GM23338 (cell line): Measurements from ENCODE around the gene YIPF6. TPM values are rescaled to one million over a fixed set of nuclear protein-coding genes. Genes with fewer than 3 reads are reported as not detected.

Experiments
- ATAC-seq: fragments of 200-7000 bp; cut with Tn5 transposase; 3 replicates; pipeline ENCODE4 v1.9.1; 2020
- DNase-seq: peaks from one replicate; pipeline ENCODE4 v3.0.0-alpha.2; 2015; ENCODE audit warnings: low spot score
- H2AFZ ChIP-seq: fragments of 200-600 bp; sonication (generic); 2 replicates; pipeline ENCODE4 v1.8.0; 2016; ENCODE audit warnings: antibody characterized with exemption, mild to moderate bottlenecking, moderate library complexity
- H3F3A ChIP-seq: fragments of 200-600 bp; sonication (generic); replicated peaks from 2 replicates; pipeline ENCODE4 v1.8.0; 2017; ENCODE audit warnings: antibody characterized with exemption, mixed run types, low read depth
- H3K27ac ChIP-seq: fragments of 200-600 bp; sonication (generic); 2 replicates; pipeline ENCODE4 v1.6.1; 2016; ENCODE audit warnings: low read depth
- H3K27me3 ChIP-seq: fragments of 200-600 bp; sonication (generic); 2 replicates; pipeline ENCODE4 v1.8.0; 2016; ENCODE audit warnings: mild to moderate bottlenecking, mixed run types, moderate library complexity; ENCODE audit not compliant: insufficient read depth
- H3K36me3 ChIP-seq: fragments of 200-600 bp; sonication (generic); 2 replicates; pipeline ENCODE4 v1.8.0; 2016; ENCODE audit warnings: mild to moderate bottlenecking; ENCODE audit not compliant: insufficient read depth
- H3K4me1 ChIP-seq: fragments of 200-600 bp; sonication (generic); 2 replicates; pipeline ENCODE4 v1.8.0; 2016; ENCODE audit warnings: mild to moderate bottlenecking, moderate library complexity; ENCODE audit not compliant: insufficient read depth
- H3K4me2 ChIP-seq: fragments of 200-600 bp; sonication (generic); 2 replicates; pipeline ENCODE4 v1.7.1; 2017; ENCODE audit warnings: mixed run types
- H3K4me3 ChIP-seq: fragments of 200-600 bp; sonication (generic); 2 replicates; pipeline ENCODE4 v1.6.1; 2016; ENCODE audit warnings: mixed run types
- H3K79me2 ChIP-seq: fragments of 200-600 bp; sonication (generic); replicated peaks from 2 replicates; pipeline ENCODE4 v1.8.0; 2017; ENCODE audit warnings: mild to moderate bottlenecking; ENCODE audit not compliant: insufficient read depth
- H3K9me2 ChIP-seq: fragments of 200-600 bp; sonication (generic); 2 replicates; pipeline ENCODE4 v1.8.0; 2017; ENCODE audit not compliant: insufficient read depth
- H4K20me1 ChIP-seq: fragments of 200-600 bp; sonication (generic); replicated peaks from 2 replicates; pipeline ENCODE4 v1.8.0; 2017; ENCODE audit warnings: mild to moderate bottlenecking; ENCODE audit not compliant: insufficient read depth
- H3K27ac Mint-ChIP-seq: 2 replicates; pipeline ENCODE4 v1.8.0; 2020; ENCODE audit warnings: inconsistent platforms, mild to moderate bottlenecking, moderate library complexity, mixed read lengths
- H3K27me3 Mint-ChIP-seq: 3 replicates; pipeline ENCODE4 v1.8.0; 2022; ENCODE audit warnings: low read depth, mild to moderate bottlenecking, moderate library complexity, mixed read lengths, inconsistent platforms; ENCODE audit not compliant: insufficient read depth, poor library complexity
- H3K36me3 Mint-ChIP-seq: 3 replicates; pipeline ENCODE4 v1.8.0; 2021; ENCODE audit warnings: low read depth, mild to moderate bottlenecking, inconsistent platforms, moderate library complexity, mixed read lengths
- H3K4me1 Mint-ChIP-seq: 3 replicates; pipeline ENCODE4 v1.8.0; 2020; ENCODE audit warnings: mild to moderate bottlenecking, inconsistent platforms, mixed read lengths
- H3K4me3 Mint-ChIP-seq: 3 replicates; pipeline ENCODE4 v1.8.0; 2021; ENCODE audit warnings: moderate library complexity, mild to moderate bottlenecking, inconsistent platforms, mixed read lengths
- H3K9me3 Mint-ChIP-seq: 3 replicates; pipeline ENCODE4 v1.8.0; 2020; ENCODE audit warnings: moderate library complexity, mild to moderate bottlenecking, inconsistent platforms, mixed read lengths
- CREB1 ChIP-seq: fragments of 250-450 bp; sonication (Bioruptor Pico); IDR thresholded peaks from 2 replicates; pipeline ENCODE4 v1.5.0; 2020; ENCODE audit warnings: low read depth, mild to moderate bottlenecking, moderate library complexity
- EZH2 ChIP-seq: fragments of 200-600 bp; sonication (generic); IDR thresholded peaks from one replicate; pipeline ENCODE4 v1.8.0; 2017; ENCODE audit warnings: antibody characterized with exemption, mild to moderate bottlenecking, low read depth; ENCODE audit not compliant: unreplicated experiment
- EZH2phosphoT487 ChIP-seq: fragments of 200-600 bp; sonication (generic); IDR thresholded peaks from one replicate; pipeline ENCODE4 v1.8.1; 2018; ENCODE audit warnings: antibody characterized with exemption; ENCODE audit not compliant: unreplicated experiment
- JUNB ChIP-seq: IDR thresholded peaks from one replicate; pipeline ENCODE4 v1.6.1; 2016; ENCODE audit warnings: antibody characterized with exemption; ENCODE audit not compliant: unreplicated experiment
- NANOG ChIP-seq: IDR thresholded peaks from 2 replicates; pipeline ENCODE4 v1.6.1; 2016; ENCODE audit warnings: antibody characterized with exemption, borderline replicate concordance
- POLR2AphosphoS5 ChIP-seq: IDR thresholded peaks from 2 replicates; pipeline ENCODE4 v1.6.1; 2016; ENCODE audit warnings: antibody characterized with exemption, low read depth
- STAT1 ChIP-seq: IDR thresholded peaks from one replicate; pipeline ENCODE4 v1.6.1; 2016; ENCODE audit warnings: antibody characterized with exemption; ENCODE audit not compliant: unreplicated experiment
- ZNF114 ChIP-seq: fragments of 250-450 bp; sonication (Bioruptor Pico); IDR thresholded peaks from 2 replicates; pipeline ENCODE4 v1.5.0; 2020; ENCODE audit warnings: mild to moderate bottlenecking, moderate library complexity
- ZNF331 ChIP-seq: fragments of 250-450 bp; sonication (Bioruptor Pico); IDR thresholded peaks from 2 replicates; pipeline ENCODE4 v1.5.0; 2020; ENCODE audit warnings: low read depth, mild to moderate bottlenecking, moderate library complexity
- polyA plus RNA-seq: library from polyadenylated mRNA; unstranded; fragments of >200 nt; fragmentation: Nextera tagmentation; extraction: Ambion mirVana; gene quantifications from 2 replicates; pipeline ENCODE4 v1.2.1, GENCODE V29; 2016
- total RNA-seq: library from RNA; depleted of rRNA; stranded (reverse); fragments of >200 nt; shearing (Covaris generic); gene quantifications from 2 replicates; pipeline ENCODE4 v1.2.3, GENCODE V29; 2014
- TF ChIP-seq, protein P1 (sequence below), 2 experiments: fragments of 200-600 bp in 1 of 2; sonication (generic) in 1 of 2; conservative IDR thresholded peaks; 2 replicates each; pipeline versions ENCODE4 v1.5.1 to v1.6.1; 2016 to 2017; ENCODE audit warnings: antibody characterized with exemption in 2 of 2, low read depth in 2 of 2, mild to moderate bottlenecking in 2 of 2, moderate library complexity in 1 of 2
- TF ChIP-seq, protein P2 (sequence below): IDR thresholded peaks from one replicate; pipeline ENCODE4 v1.6.1; 2018; ENCODE audit warnings: antibody characterized with exemption; ENCODE audit not compliant: unreplicated experiment

The YIPF6 gene
- total and polyA plus RNA-seq, 2 experiments from 2014 or later = 37.1 to 40.5 TPM

DNA sequence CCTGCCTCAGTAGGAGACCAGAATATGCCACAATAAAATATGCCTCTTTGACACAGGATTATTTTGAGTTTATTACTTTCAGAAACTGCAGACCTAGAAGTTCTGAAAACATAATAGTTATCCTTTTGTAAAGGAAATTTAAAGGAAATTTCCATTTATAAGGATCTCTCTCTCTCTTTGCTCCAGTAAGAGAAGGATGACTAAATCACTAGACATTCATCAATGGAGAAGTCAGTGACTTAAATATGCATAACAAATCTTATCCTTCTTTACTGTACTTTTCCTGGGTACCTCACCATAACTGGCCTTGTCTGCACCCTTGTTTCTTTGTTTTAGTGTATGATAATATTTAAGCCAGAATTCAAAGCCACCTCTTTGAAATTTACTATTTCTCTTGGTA lies 37.3 kb upstream of the YIPF6 start:
- H3K27ac Mint-ChIP-seq = no peak overlapping the region
- no peaks in the 10 kb centered on the region for H3K36me3 Mint-ChIP-seq
- no peaks in the 10 kb centered on the region for H3K27me3 ChIP-seq
- peaks cover 3% of the 10 kb centered on the region; the same call in 1 of the 3 replicates for H3K4me1 Mint-ChIP-seq
- H3K36me3 ChIP-seq = no peaks in the 10 kb centered on the region
- H3K4me2 ChIP-seq = no peak overlapping the region
- H3K9me3 Mint-ChIP-seq = no peaks in the 10 kb centered on the region
- H2AFZ ChIP-seq = no peak overlapping the region
- no peaks in the 10 kb centered on the region for H3F3A ChIP-seq
- no peak for TF ChIP-seq STAT1
- no peak for TF ChIP-seq CREB1 (CRISPR knock-in tag)
- TF ChIP-seq, protein P1, sequence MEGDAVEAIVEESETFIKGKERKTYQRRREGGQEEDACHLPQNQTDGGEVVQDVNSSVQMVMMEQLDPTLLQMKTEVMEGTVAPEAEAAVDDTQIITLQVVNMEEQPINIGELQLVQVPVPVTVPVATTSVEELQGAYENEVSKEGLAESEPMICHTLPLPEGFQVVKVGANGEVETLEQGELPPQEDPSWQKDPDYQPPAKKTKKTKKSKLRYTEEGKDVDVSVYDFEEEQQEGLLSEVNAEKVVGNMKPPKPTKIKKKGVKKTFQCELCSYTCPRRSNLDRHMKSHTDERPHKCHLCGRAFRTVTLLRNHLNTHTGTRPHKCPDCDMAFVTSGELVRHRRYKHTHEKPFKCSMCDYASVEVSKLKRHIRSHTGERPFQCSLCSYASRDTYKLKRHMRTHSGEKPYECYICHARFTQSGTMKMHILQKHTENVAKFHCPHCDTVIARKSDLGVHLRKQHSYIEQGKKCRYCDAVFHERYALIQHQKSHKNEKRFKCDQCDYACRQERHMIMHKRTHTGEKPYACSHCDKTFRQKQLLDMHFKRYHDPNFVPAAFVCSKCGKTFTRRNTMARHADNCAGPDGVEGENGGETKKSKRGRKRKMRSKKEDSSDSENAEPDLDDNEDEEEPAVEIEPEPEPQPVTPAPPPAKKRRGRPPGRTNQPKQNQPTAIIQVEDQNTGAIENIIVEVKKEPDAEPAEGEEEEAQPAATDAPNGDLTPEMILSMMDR (conservative IDR thresholded peaks at IDR 0.05; ENCODE audit: low read depth in 2 of 2) = no peak
- no peak for TF ChIP-seq EZH2
- TF ChIP-seq NANOG = no peak
- TF ChIP-seq, protein P2, sequence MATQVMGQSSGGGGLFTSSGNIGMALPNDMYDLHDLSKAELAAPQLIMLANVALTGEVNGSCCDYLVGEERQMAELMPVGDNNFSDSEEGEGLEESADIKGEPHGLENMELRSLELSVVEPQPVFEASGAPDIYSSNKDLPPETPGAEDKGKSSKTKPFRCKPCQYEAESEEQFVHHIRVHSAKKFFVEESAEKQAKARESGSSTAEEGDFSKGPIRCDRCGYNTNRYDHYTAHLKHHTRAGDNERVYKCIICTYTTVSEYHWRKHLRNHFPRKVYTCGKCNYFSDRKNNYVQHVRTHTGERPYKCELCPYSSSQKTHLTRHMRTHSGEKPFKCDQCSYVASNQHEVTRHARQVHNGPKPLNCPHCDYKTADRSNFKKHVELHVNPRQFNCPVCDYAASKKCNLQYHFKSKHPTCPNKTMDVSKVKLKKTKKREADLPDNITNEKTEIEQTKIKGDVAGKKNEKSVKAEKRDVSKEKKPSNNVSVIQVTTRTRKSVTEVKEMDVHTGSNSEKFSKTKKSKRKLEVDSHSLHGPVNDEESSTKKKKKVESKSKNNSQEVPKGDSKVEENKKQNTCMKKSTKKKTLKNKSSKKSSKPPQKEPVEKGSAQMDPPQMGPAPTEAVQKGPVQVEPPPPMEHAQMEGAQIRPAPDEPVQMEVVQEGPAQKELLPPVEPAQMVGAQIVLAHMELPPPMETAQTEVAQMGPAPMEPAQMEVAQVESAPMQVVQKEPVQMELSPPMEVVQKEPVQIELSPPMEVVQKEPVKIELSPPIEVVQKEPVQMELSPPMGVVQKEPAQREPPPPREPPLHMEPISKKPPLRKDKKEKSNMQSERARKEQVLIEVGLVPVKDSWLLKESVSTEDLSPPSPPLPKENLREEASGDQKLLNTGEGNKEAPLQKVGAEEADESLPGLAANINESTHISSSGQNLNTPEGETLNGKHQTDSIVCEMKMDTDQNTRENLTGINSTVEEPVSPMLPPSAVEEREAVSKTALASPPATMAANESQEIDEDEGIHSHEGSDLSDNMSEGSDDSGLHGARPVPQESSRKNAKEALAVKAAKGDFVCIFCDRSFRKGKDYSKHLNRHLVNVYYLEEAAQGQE = no peak
- TF ChIP-seq POLR2AphosphoS5 = no peak
- no peak for TF ChIP-seq JUNB
- no peak for TF ChIP-seq ZNF331 (CRISPR knock-in tag)
- TF ChIP-seq EZH2phosphoT487 = no peak
- TF ChIP-seq ZNF114 (CRISPR knock-in tag) = no peak
- H3K4me1 ChIP-seq = peaks cover 6% of the 10 kb centered on the region; the same call in 1 of the 2 replicates
- no peaks in the 10 kb centered on the region for H3K79me2 ChIP-seq
- no peak overlapping the region for H3K4me3 ChIP-seq
- DNase-seq (no peak), ATAC-seq (no peak)
- no peak overlapping the region for H3K4me3 Mint-ChIP-seq
- no peaks in the 10 kb centered on the region for H4K20me1 ChIP-seq
- no peak overlapping the region for H3K27ac ChIP-seq
- H3K9me2 ChIP-seq = no peaks in the 10 kb centered on the region
- peaks cover 2% of the 10 kb centered on the region for H3K27me3 Mint-ChIP-seq

DNA sequence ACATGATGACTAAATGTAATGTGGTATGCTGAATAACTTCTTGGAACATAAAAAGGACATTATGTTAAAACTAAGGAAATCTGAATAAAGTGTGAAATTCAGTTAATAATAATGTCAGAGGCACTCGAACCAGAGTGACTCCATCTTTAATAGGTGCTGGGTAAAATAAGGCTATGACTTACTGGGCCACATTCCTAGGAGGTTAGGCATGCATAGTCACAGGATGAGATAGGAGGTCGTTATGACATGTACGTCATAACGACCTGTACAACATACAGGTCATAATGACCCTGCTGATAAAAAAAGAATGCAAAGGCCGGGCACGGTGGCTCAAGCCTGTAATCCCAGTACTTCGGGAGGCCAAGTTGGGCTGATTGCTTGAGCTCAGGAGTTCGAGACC lies 36.7 kb upstream of the YIPF6 start:
- Histone ChIP-seq H3F3A (no peaks in the 10 kb centered on the region), H3K4me3 (no peak overlapping the region), H3K4me2 (no peak overlapping the region), H3K27ac (no peak overlapping the region), H3K9me2 (no peaks in the 10 kb centered on the region), H2AFZ (no peak overlapping the region), H3K79me2 (no peaks in the 10 kb centered on the region), H3K4me1 (peaks cover 6% of the 10 kb centered on the region; the same call in 1 of the 2 replicates), H3K36me3 (no peaks in the 10 kb centered on the region), H4K20me1 (no peaks in the 10 kb centered on the region), H3K27me3 (no peaks in the 10 kb centered on the region)
- peaks cover 3% of the 10 kb centered on the region; the same call in 1 of the 3 replicates for H3K4me1 Mint-ChIP-seq
- H3K36me3 Mint-ChIP-seq = no peaks in the 10 kb centered on the region
- ATAC-seq = no peak
- peaks cover 2% of the 10 kb centered on the region for H3K27me3 Mint-ChIP-seq
- DNase-seq = no peak
- H3K4me3 Mint-ChIP-seq = no peak overlapping the region
- no peak overlapping the region for H3K27ac Mint-ChIP-seq
- no peaks in the 10 kb centered on the region for H3K9me3 Mint-ChIP-seq
- TF ChIP-seq EZH2 = no peak
- no peak for TF ChIP-seq NANOG
- TF ChIP-seq, protein P1 (conservative IDR thresholded peaks at IDR 0.05; ENCODE audit: low read depth in 2 of 2) = no peak
